COLO829 (cell line): ENCODE measurements around the gene RARB.
A peak's percentile ranks its signal among the peaks of the same experiment; 100 is the strongest.

ENCODE experiments used
- DNase-seq: peaks from one replicate; pipeline ENCODE4 v3.0.0; 2012; ENCODE audit warnings: low spot score

The RARB gene

DNA sequence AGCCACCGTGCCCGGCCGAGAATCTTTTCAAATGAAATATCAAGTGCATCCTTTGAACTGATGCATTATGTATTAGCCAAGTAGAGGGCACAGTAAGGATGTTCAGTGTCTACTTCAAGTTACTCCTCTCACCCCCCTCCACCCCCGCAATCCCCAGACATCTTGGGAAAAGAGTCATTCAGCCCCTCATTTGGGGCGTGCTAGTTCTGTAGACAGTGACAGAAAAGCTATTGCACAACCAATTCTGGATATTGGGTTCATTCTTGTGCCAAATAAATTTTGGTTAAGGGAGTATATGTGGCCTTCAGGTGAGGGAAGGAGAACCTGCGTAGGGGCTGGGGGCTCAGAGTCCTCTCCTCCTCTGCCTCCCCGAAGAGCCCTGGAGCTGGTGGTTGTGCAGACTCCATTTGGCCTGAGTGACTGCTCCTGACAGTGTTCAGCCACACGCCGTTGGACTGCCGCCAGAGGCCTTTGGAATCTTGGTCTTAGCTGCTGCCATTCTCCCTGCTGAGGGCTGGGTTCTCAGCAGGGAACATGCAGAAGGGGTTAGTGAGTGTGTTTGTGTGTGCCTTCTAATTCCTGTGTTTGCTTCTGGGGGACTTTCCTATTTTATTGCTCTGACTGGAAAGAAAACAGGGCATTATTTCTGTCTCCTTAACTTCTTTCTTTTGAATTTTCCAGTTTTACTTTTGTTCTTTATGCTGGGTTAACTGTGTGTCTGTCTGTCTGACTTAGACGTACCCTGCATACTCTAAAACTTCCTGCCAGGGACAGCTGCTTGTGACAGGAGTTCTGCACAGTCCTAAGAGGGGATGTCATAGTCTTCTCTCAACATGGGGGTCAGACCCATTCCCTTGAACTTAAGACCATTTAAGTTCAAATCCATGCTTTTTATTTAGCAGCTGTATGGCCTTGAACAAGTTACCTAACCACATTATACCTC lies 21.0 kb downstream of the RARB start:
- peak; percentile 75 for DNase-seq

DNA sequence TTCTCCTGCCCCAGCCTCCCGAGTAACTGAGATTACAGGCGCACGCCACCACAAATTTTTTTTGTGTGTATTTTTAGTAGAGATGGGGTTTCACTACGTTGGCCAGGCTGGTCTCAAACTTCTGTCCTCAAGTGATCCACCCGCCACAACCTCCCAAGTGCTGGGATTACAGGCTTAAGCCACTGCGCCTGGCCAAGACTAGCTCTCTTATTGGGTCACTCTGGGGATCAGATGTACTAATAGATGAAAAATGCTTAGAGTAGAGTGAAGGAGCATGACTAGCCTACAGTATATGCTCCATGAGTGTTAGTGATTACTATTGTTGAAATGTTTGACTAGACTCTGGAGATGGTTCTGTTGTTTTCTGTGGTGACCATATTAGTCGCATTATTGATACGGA lies 21.8 kb downstream of the RARB start:
- no peak for DNase-seq

DNA sequence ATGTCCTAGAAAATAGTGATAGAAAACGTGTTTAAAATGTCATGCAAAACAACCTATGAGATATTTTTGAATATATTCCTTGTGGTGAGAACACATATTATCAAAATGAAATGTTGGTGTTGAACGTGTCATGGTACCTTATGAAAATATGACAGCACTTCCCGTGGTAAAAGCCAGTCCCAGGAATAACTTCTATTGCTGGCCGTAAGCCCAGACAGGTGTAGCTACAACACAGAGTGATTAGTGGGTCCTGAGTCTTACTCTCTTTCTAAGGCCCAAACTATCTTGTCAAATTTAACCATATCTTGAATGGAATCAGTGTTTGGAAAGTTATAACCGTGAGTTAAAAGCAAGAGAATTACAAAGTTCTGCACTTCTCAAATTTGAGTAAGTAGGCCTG lies 24.1 kb downstream of the RARB start:
- no peak for DNase-seq

DNA sequence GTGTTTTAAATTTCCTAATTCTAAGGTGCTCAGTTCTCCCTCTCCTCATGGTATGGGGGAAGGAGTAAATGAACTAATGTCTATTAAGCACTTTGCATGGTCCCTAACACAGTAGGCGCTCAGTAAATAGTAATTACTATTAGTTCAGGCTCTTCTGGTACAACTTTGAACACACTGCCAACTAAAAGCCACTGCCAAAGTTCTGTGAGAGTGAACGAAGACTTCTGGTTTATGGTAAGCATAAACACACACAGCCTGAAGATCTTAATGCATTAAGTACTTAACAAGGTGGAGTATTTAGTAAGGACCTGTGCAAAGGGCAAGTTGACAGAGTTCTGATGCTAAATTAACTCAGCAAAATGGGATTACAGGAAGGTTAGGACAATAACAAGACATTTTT lies 24.7 kb downstream of the RARB start:
- no peak for DNase-seq

DNA sequence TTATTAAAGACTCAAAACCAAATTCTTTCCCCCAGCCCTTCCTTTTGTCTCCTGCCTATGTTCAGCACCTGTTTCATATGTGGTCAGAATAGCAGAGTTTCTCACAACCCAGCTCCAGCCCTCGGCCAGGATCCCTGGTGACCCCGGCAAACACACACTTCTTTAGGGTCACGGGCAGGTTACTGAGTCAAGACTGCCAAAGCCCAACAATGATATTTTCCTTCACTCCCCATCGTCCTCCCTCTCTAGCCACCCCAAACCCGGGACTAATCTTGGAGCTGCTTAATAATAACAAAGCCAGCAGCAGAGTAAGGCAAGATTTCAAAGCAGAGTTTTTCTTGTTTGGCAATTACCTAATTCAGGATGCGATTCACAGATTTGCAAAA lies 25.5 kb downstream of the RARB start:
- DNase-seq, result no peak

DNA sequence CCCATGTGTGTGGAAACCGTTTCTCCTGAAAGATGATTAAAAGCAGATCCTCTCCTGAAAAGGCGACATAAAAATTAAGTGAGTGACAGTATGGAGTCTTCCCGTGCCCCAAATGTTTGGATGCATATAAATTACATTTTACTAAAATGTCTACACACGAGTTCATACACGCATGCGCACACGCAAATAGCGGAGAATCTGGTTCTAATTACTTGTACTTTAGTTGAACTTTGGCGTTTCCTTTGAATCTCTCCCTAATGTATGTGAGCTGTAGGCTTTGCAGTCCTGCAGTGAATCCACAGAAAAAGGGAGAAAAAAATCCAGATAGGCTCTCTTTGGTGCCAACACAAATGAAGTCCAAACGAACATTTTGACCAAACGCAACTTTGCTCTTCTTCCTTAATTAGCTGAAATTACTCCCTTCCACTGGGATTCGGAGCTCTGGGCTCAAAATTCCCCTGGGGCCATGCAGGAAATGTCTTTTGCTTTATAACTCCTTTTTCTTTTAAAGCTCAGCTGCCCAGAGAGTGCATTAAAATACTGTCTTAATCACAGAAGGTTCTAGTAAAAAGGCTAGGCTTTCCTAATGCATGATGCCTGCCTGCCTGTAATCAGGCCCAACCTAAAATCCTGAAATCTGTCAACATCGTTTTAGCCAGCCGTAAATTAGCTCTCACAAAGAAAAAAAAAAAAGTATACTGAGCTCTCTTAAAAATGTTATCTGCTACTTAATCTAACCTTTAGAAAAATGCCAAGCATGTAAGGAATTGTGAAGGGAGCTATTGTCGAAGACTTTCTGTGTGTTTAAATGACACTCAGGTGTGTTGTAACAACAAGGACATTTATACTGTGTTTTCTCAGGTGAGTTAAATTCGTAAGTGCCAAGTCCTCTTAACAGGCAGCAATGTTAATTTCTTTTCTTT lies 26.2 kb downstream of the RARB start:
- peak; percentile 88 for DNase-seq

DNA sequence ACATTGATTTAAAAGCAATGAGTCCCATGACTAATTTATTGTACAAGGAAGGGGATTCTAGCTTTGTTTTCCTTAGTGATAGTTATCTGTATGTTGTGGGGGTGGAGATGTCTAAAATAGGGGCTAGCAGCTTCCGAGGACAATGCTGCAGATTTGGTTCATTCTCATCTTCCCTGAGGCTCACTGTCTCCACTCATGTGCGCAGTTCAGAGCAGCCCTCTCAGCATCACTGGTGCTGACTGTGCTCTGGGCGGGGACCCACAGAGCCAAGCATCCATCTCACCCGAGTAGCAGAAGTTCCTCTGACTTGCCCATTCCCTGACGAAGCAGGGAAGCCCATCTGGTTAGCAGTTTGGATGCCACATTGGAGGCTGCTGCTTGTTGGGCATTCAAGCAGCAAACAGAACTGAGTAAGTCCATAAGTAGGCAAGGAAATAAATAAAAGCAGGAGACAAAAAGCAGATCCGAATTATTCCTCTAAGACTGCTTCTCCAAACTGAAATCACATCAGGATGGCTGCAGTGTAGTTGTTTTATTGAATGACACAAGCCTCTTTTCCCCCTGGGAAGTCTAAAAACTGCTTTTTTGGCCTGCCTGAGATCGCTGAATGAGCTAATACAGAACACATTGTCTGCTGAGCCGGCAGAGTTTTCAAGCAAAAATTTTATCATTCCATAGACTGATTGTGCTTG lies 27.5 kb downstream of the RARB start:
- DNase-seq, result no peak

DNA sequence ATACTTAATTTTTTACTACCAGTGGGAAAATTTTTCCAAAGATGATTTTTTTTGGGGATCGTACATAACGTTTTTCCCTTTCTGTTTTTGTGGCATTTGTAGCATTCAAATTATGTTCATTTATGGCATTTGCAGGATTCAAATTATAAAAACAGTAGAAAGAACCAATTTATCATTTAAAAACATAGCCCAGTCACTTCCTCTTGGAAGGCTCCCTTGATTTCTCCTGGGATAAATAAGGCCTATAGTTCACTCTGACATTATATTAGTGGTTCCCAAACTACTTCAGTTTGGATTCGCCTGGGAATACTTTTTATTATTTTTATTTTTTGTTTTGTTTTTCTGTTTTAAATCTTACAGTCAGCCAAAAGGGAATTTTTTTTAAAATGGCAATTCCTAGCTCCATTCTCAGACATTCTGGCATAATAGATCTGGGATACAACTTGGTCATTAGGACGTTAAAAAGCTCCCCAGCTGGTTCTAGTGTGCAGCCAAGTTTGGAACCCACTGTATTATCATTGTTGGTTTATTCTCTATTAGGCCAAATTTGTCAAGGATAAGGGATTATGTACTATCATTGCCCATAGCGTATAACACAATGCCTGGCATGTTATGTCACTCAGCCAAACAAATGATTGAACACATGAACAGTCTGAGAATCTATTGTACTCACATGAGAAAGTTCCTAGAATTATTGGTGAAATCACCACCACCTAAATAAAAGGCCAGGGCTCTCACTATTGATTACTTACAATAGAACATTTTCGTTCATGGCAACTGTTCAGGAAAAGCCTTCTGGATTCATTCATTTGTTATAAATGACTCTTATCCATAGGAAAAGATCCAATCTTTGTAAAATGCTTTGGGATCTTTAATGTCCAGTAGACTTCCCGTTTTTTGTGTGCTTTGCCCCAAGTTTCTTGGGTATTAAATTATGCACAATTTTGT lies 28.9 kb downstream of the RARB start:
- DNase-seq, result no peak

DNA sequence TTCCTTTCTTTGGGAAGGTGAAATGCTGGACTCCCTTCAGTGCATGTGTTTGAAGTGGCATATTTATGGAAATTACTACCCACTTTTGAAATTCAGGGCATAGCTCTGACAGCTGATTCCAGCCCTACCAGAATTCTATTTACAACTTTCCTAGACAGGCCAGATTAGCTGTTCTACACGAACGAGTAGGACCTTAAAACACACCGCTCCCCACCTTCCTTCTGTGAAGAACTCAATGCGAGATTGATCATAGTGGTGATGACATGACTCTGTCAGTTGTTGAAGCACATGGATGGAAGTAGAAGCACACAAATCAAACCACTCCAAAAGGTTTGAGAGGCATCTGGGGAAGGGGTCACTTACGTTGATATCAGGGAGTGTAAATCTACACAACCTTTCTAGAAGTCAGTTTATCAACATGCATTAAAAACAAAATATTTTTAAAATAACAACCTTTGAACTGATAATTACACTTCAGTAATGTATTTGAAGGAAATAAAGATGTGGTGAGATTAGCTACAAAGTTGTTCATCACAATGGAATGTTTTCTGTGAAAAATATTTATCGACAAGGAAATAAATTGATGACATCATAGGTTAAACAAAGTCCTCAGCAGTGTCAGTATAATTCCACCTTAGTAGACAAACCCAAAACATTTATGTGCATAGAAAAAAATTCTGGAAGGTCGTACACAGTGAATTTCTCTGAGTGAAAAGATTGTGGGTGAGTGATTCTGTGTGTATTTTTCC lies 29.8 kb downstream of the RARB start:
- DNase-seq, result no peak

DNA sequence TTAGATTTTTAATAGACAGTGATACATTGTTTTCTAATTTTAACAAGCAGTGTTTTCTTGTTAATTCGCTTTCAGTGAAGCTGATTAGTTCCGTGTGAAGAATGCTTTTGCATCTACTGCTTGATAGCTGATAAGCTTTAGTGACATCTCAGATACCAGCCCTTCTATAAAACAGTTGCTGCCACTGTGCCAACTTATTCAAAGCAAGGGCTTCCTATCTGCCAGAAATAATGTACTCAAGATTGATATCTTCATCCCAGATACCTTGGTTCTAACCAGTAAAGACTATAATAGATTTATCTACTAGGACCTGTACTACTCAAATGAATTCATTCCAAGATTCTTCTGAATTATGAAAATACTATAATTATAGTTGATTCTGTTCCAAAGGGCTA lies 30.4 kb downstream of the RARB start:
- DNase-seq, result no peak

DNA sequence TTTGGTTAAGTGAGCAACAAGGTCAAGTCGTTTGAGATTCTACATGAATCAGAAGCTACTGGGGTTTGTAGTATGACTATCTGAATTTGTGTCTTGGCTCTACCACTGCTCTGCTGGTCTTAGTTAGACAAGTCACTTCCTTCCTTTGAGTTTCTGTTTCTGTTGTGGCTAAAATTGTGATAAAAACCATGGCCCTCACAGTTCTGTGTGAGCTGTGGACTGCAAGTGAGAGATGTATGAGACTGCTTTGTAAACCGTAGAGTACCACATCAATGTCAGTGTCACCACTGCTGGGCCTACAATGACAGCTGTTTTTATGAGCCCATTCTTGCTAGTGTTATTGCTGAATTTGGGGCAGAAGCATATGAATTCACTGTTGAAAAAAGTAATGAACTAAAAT lies 32.7 kb downstream of the RARB start:
- DNase-seq, result no peak

DNA sequence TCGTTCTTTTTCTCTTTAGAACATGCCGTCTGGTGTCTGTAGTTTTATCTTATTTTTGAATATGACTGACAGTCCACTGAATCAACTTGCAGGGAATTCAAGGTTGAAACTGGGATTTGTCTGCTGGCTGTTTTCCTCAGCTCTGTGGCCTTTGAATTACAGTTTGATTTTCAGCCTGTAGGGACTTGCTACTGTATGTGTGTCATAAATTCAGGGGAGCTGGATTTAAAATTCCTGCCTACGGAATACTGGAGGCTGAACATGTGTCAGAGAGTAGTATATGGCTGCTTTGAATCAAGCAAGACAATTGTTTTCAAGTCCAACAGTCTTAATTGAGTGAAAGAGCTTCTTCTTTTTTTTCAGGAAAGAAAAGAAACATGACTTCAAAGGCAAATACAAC lies 33.9 kb downstream of the RARB start:
- DNase-seq, result no peak

DNA sequence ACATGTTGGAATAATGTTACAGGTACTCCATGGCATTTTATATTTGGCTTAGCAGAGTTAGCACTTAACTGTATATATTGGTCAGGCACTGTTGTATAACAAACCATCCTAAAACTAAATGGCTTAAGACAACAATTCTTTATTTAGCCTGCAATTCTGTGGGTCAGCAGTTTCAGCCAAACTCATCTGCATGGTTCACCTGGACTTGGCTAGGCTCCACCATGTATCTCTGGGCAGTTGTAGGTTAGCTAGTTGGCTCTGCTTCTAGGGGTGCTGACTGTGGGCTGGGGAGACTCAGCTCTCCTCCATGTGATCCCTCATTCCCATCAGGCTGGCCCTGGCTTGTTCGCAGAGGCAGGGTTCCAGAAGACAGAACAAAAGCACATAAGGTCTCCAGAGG lies 34.4 kb downstream of the RARB start:
- no peak for DNase-seq

DNA sequence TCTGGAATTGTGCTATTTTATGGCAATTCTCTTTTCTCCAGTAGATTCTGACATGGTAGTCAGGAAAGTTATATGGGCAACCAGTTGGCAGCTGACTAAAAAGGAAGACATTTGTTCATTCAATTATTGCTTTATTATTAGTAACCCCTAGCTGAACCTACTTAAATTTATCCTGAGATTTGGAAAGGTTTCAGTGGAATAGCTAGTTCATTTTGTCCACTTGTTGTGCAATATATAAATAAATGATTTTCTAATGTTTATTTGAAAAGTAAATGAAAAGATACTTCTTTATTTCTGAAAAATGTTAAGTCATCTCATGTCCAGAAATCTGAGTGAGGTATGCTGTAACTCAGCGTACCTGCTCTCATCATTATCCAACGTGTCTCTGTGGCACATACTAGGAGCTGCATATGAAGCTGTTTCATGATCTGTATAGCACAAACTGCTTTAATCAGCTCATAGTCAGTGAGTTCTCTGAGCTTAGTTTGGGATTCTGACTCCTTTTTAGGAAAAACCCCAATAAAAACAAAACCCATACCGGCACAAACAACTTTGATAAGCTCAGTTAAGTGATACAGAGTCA lies 35.9 kb downstream of the RARB start:
- no peak for DNase-seq

DNA sequence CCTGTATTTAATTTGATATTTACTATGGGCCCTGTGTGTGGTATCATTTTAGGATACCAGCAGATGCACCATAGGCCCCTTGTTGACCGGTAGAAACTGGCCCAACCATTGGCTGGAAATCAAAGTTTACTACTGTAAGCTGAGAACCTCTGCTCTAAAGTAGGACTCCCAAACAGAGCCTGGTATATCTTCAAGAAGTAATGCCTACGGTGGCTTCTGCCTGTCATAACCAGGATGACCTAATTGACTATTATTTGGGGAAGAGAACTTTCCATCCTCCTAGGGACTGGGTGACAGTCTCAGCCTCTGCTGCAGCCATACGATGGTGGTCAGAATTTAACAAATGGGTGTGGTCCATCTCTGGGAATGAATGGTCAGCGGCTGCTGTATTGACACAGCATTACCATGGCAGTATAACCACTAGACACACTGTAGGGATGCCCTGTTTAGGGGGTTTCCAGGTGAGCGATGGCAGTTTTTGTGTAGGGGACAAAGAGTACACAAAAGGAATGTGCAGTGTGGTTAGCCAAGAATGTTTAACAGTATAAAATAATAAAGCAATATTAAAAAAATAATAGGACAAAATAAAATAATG lies 37.3 kb downstream of the RARB start:
- no peak for DNase-seq

DNA sequence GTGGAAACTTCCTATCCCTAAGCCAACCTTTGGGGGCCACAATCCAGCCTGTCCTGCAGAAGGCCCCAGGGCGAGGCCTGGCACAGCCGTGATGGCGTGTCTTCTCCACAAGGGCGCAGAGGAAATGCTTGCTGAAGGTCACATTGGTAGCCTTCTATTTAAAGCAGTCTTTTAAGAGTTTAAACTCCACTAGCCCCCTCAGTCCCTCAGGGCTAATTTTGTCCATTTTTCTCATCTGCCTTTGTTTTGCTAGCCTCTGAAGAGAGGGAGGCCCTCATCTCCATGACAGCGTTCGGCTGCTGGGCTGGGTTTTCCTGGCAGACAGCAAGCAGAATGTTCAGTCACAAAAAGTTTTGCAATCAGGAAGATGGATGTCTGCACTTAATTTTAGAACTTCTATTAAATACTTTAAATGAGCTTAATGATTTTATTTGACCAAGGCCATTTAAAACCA lies 40.8 kb downstream of the RARB start:
- DNase-seq, result peak; percentile 87

DNA sequence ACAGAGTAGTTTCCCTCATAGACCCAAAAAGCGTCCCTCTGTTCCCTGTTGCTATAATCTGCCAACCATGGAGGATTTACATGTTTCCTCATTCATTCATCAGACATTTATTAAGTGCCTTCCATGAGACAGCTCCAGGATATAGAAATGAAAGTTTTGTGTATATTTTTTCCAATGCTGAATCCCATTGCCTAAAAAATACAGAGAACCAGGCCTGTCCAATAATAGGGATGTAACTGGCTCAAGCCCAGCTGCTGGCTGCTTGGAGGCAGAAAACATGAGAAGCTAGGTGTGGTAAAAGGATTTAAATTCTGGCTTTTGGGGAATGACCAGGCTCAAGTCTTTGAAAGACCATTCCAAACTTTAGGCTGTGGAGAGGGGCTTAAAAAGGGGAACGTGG lies 41.5 kb downstream of the RARB start:
- DNase-seq, result no peak

DNA sequence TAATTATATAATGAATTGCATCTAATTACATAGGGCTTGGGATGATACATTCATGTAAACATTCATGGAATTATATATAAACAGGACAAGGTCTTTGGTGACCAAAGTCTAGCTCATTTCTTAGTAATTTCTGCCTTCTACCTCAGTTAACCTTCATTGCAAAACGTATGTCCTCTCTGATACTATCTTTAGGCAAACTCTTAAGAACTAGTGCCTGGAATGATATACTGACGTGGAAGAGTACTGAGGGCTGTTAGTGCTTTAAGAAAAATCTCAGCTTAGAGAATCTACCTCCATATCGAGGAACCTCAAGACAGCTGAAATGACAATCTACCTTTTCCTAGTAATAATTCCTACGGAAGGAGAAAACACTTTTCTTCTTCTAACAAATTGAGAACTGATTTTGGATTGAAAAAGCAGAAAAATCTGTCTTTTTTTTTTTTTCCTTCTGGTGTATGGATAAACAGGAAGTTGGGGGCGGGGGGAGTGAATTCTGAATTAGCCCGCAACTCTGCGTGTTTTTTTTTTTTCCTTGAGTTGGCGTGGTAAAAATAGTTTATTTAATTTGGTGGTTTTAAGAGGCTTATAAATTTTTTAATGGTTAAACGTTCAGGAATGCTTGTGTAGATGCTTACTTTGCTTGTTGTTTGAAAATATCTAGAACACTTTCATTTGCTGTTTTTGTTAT lies 43.2 kb downstream of the RARB start:
- DNase-seq, result no peak

DNA sequence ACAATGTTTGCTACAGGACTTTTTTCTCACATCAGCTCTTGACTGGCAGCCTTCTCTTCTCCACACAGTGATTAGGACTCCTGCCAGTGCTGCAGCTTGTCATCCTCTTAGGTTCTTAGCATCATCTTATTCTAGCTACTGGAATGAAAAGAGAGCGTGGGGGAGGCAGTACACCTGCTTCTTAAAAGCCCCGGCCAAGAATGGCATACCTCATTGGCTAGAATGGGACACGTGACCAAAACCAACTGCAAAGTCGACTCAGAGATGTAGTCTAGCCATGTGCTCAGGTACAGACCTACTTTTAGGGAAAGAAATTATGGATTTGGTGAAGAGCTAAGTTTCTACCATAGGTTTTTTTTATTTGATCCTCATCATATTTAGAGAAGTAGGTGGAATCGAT lies 44.1 kb downstream of the RARB start:
- DNase-seq, result no peak
